Measurements from ENCODE around the gene TNN.

TNN gene

GRCh38 chr1:175114996-175115395 is 47.4 kb downstream of the TNN start:
- TF ChIP-seq CTCF (conservative IDR thresholded peaks at IDR 0.05; ENCODE audit: control insufficient read depth, insufficient read depth, low read depth, low read length) = no peak
- no peak for DNase-seq (ENCODE audit: low read depth)
- no peak overlapping the region for H3K4me3 ChIP-seq (ENCODE audit: control insufficient read depth, low read depth, low read length)

GRCh38 chr1:175116210-175116798 is 48.7 kb downstream of the TNN start:
- DNase-seq (ENCODE audit: low read depth) = no peak
- no peak for TF ChIP-seq CTCF (conservative IDR thresholded peaks at IDR 0.05; ENCODE audit: control insufficient read depth, insufficient read depth, low read depth, low read length)
- H3K4me3 ChIP-seq (ENCODE audit: control insufficient read depth, low read depth, low read length) = no peak overlapping the region

GRCh38 chr1:175116903-175117302 is 49.3 kb downstream of the TNN start:
- H3K4me3 ChIP-seq (ENCODE audit: control insufficient read depth, low read depth, low read length) = no peak overlapping the region
- TF ChIP-seq CTCF (conservative IDR thresholded peaks at IDR 0.05; ENCODE audit: control insufficient read depth, insufficient read depth, low read depth, low read length) = no peak

GRCh38 chr1:175118375-175119367 is 51.0 kb downstream of the TNN start:
- no peak for TF ChIP-seq CTCF (conservative IDR thresholded peaks at IDR 0.05; ENCODE audit: control insufficient read depth, insufficient read depth, low read depth, low read length)
- H3K4me3 ChIP-seq (ENCODE audit: control insufficient read depth, low read depth, low read length) = no peak overlapping the region
- DNase-seq (ENCODE audit: low read depth) = no peak

More at GRCh38 chr1:175116903-175117302, 49.3 kb downstream of the TNN start:
- DNase-seq (ENCODE audit: low read depth) = no peak

GRCh38 chr1:175120511-175120910 is 52.9 kb downstream of the TNN start:
- TF ChIP-seq CTCF (conservative IDR thresholded peaks at IDR 0.05; ENCODE audit: control insufficient read depth, insufficient read depth, low read depth, low read length) = no peak
- H3K4me3 ChIP-seq (ENCODE audit: control insufficient read depth, low read depth, low read length) = no peak overlapping the region
- DNase-seq (ENCODE audit: low read depth) = no peak

GRCh38 chr1:175124861-175125260 is 57.2 kb downstream of the TNN start:
- TF ChIP-seq CTCF (conservative IDR thresholded peaks at IDR 0.05; ENCODE audit: control insufficient read depth, insufficient read depth, low read depth, low read length) = no peak
- no peak for DNase-seq (ENCODE audit: low read depth)
- H3K4me3 ChIP-seq (ENCODE audit: control insufficient read depth, low read depth, low read length) = no peak overlapping the region

Data from fibroblast of mammary gland (primary cell).